WTC11 (cell line): Measurements from ENCODE around the gene DAG1.

Source experiments
- FOXJ3 ChIP-seq: sonication (generic); formaldehyde crosslinking; IDR thresholded peaks from 2 replicates; pipeline ENCODE4 v1.9.0; 2021; ENCODE audit warnings: missing genetic modification reagents, mild to moderate bottlenecking, borderline replicate concordance
- NR1H2 ChIP-seq: sonication (generic); formaldehyde crosslinking; IDR thresholded peaks from 2 replicates; pipeline ENCODE4 v1.9.0; 2021; ENCODE audit warnings: mild to moderate bottlenecking, moderate library complexity, missing genetic modification reagents
- TF ChIP-seq, protein P1 (sequence below): fragments of 200-600 bp; IDR thresholded peaks from 2 replicates; pipeline ENCODE4 v1.8.0; 2022; ENCODE audit warnings: antibody characterized with exemption

DNA sequence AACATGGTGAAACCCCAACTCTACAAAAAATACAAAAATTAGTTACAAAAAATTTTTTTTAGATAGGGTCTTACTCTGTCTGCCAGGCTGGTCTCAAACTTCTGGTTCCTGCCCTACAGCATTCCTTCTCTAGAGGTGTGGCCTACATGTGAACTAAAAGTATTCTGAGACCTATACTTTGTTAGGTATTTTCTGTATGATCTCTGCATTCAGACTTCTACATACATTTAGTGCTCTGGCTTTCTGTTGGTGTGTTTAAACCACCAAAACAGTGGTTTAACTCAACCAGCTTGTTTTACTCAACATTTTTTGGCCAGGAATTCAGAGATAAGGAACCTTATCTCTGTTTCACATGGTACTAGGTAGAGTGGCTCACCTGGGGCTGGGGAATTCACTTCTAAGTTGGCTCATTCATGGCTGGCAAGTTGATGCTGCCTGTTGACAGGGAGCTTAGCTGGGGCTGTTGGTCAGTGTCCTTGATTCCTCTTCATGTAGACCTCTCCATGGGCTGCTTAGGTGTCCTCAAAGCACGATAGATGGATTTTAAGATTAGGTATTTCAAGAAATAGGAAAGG is 42.8 kb downstream of the DAG1 start:
- TF ChIP-seq, protein P1, sequence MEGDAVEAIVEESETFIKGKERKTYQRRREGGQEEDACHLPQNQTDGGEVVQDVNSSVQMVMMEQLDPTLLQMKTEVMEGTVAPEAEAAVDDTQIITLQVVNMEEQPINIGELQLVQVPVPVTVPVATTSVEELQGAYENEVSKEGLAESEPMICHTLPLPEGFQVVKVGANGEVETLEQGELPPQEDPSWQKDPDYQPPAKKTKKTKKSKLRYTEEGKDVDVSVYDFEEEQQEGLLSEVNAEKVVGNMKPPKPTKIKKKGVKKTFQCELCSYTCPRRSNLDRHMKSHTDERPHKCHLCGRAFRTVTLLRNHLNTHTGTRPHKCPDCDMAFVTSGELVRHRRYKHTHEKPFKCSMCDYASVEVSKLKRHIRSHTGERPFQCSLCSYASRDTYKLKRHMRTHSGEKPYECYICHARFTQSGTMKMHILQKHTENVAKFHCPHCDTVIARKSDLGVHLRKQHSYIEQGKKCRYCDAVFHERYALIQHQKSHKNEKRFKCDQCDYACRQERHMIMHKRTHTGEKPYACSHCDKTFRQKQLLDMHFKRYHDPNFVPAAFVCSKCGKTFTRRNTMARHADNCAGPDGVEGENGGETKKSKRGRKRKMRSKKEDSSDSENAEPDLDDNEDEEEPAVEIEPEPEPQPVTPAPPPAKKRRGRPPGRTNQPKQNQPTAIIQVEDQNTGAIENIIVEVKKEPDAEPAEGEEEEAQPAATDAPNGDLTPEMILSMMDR = no peak
- TF ChIP-seq FOXJ3 (CRISPR knock-in tag) (no peak), NR1H2 (CRISPR knock-in tag) (no peak)
